Measurements from ENCODE around the gene CCDC92.

Gene CCDC92

GRCh38 chr12:123908884-123909725 is 63.5 kb downstream of the CCDC92 start:
- intact Hi-C loops (cut with DNase I; ENCODE audit: low total_unique reads), result no loop called here
- DNase-seq, result no peak
- peaks cover 0 to 4% of the 10 kb centered on the region in 2 donors for H3K27me3 ChIP-seq
- H3K9me3 ChIP-seq, result no peaks in the 10 kb centered on the region
- H3K36me3 ChIP-seq, result no peaks in the 10 kb centered on the region
- H3K4me1 ChIP-seq, result no peaks in the 10 kb centered on the region
- no peak overlapping the region for H3K4me3 ChIP-seq
- no peak for TF ChIP-seq CTCF (IDR thresholded peaks at IDR 0.05)
- H3K27ac ChIP-seq, result no peak overlapping the region

- no peaks in the 10 kb centered on the region for H3K36me3 ChIP-seq
- H3K9me3 ChIP-seq, result no peaks in the 10 kb centered on the region
- intact Hi-C loops (cut with DNase I; ENCODE audit: low total_unique reads), result no loop called here
- no peaks in the 10 kb centered on the region for H3K4me1 ChIP-seq
- no peak for TF ChIP-seq CTCF (IDR thresholded peaks at IDR 0.05)
- peaks cover 0 to 12% of the 10 kb centered on the region in 2 donors for H3K27me3 ChIP-seq
- DNase-seq, result no peak
- no peak overlapping the region for H3K4me3 ChIP-seq
- no peak overlapping the region for H3K27ac ChIP-seq
These were observed 64.7 kb downstream of the CCDC92 start for GRCh38 chr12:123907726-123908476.

GRCh38 chr12:123906711-123907420 is 65.8 kb downstream of the CCDC92 start:
- H3K4me1 ChIP-seq, result no peaks in the 10 kb centered on the region
- H3K9me3 ChIP-seq, result no peaks in the 10 kb centered on the region
- no peak overlapping the region for H3K4me3 ChIP-seq
- no peak for DNase-seq
- intact Hi-C loops (cut with DNase I; ENCODE audit: low total_unique reads), result no loop called here
- no peak overlapping the region for H3K27ac ChIP-seq
- no peak for TF ChIP-seq CTCF (IDR thresholded peaks at IDR 0.05)
- peaks cover 0 to 23% of the 10 kb centered on the region in 2 donors for H3K27me3 ChIP-seq
- H3K36me3 ChIP-seq, result no peaks in the 10 kb centered on the region

- no peaks in the 10 kb centered on the region for H3K4me1 ChIP-seq
- no peaks in the 10 kb centered on the region for H3K9me3 ChIP-seq
- peak in 1 of 2 donors; percentile 64 for DNase-seq
- intact Hi-C loops (cut with DNase I; ENCODE audit: low total_unique reads), result no loop called here
- H3K36me3 ChIP-seq, result no peaks in the 10 kb centered on the region
- TF ChIP-seq CTCF (IDR thresholded peaks at IDR 0.05), result peak; percentile 70 to 71
- H3K27me3 ChIP-seq, result peaks cover 0 to 37% of the 10 kb centered on the region in 2 donors
- H3K4me3 ChIP-seq, result no peak overlapping the region
- H3K27ac ChIP-seq, result no peak overlapping the region
These were observed 67.2 kb downstream of the CCDC92 start for GRCh38 chr12:123905319-123905925.
